Measurements from ENCODE around the gene TSHZ2. TPM values are rescaled to one million over a fixed set of nuclear protein-coding genes. Genes with fewer than 3 reads are reported as not detected.

Gene TSHZ2
- total RNA-seq, 1 donor from 2014 or later: 5.2 TPM

- Histone ChIP-seq H3K9me3 (peaks cover 9% of the 10 kb centered on the region), H3K4me3 (no peak overlapping the region), H3K4me1 (no peaks in the 10 kb centered on the region), H3K27me3 (no peaks in the 10 kb centered on the region), H3K27ac (no peak overlapping the region), H3K36me3 (no peaks in the 10 kb centered on the region)
- DNase-seq (no peak), ATAC-seq (no peak)
- intact Hi-C loops (cut with DNase I): no loop called here
- no peak for TF ChIP-seq CTCF (IDR thresholded peaks at IDR 0.05)
Observed at GRCh38 chr20:53355790-53356189, 383.6 kb downstream of the TSHZ2 start.

GRCh38 chr20:53359425-53359824 is 387.3 kb downstream of the TSHZ2 start:
- Histone ChIP-seq H3K4me3 (no peak overlapping the region), H3K36me3 (no peaks in the 10 kb centered on the region), H3K4me1 (no peaks in the 10 kb centered on the region), H3K9me3 (peaks cover 9% of the 10 kb centered on the region), H3K27me3 (no peaks in the 10 kb centered on the region), H3K27ac (no peak overlapping the region)
- intact Hi-C loops (cut with DNase I): no loop called here
- no peak for TF ChIP-seq CTCF (IDR thresholded peaks at IDR 0.05)
- DNase-seq (no peak), ATAC-seq (no peak)

GRCh38 chr20:53360852-53361251 is 388.7 kb downstream of the TSHZ2 start:
- intact Hi-C loops (cut with DNase I): no loop called here
- no peak for DNase-seq
- TF ChIP-seq CTCF (IDR thresholded peaks at IDR 0.05): no peak
- Histone ChIP-seq H3K27ac (no peak overlapping the region), H3K4me3 (no peak overlapping the region), H3K36me3 (no peaks in the 10 kb centered on the region), H3K9me3 (peaks cover 5% of the 10 kb centered on the region), H3K27me3 (no peaks in the 10 kb centered on the region), H3K4me1 (no peaks in the 10 kb centered on the region)
- no peak for ATAC-seq

- no peak for TF ChIP-seq CTCF (IDR thresholded peaks at IDR 0.05)
- no peak for ATAC-seq
- Histone ChIP-seq H3K9me3 (no peaks in the 10 kb centered on the region), H3K27me3 (peaks cover 3% of the 10 kb centered on the region), H3K4me1 (no peaks in the 10 kb centered on the region), H3K4me3 (no peak overlapping the region), H3K36me3 (no peaks in the 10 kb centered on the region), H3K27ac (no peak overlapping the region)
- intact Hi-C loops (cut with DNase I): no loop called here
- no peak for DNase-seq
Observed at GRCh38 chr20:53362736-53363135, 390.6 kb downstream of the TSHZ2 start.

GRCh38 chr20:53364646-53365045 is 392.5 kb downstream of the TSHZ2 start:
- Histone ChIP-seq H3K4me1 (no peaks in the 10 kb centered on the region), H3K27ac (no peak overlapping the region), H3K4me3 (no peak overlapping the region), H3K9me3 (no peaks in the 10 kb centered on the region), H3K27me3 (peaks cover 3% of the 10 kb centered on the region), H3K36me3 (no peaks in the 10 kb centered on the region)
- intact Hi-C loops (cut with DNase I): no loop called here
- ATAC-seq (no peak), DNase-seq (no peak)
- no peak for TF ChIP-seq CTCF (IDR thresholded peaks at IDR 0.05)

- no peak for ATAC-seq
- H3K27me3 ChIP-seq: peaks cover 3% of the 10 kb centered on the region
- H3K4me1 ChIP-seq: no peaks in the 10 kb centered on the region
- DNase-seq: no peak
- H3K27ac ChIP-seq: no peak overlapping the region
- H3K9me3 ChIP-seq: no peaks in the 10 kb centered on the region
- H3K4me3 ChIP-seq: no peak overlapping the region
- no peaks in the 10 kb centered on the region for H3K36me3 ChIP-seq
- intact Hi-C loops (cut with DNase I): no loop called here
- TF ChIP-seq CTCF (IDR thresholded peaks at IDR 0.05): no peak
Observed at GRCh38 chr20:53365076-53365475, 392.9 kb downstream of the TSHZ2 start.

Measured in upper lobe of right lung (tissue), 1 donor.